Activated CD4-positive, alpha-beta memory T cell treated with anti-CD3 and anti-CD28 coated beads for 36 hours (primary cell): Measurements from ENCODE around the gene MAP4. TPM values are rescaled to one million over a fixed set of nuclear protein-coding genes. Genes with fewer than 3 reads are reported as not detected.

ENCODE experiments used
- CTCF ChIA-PET: fragments of 350-600 bp; sonication (Branson Sonifier 250); formaldehyde crosslinking; loops from one replicate; lab custom pipeline; 2021; ENCODE audit warnings: antibody characterized with exemption, inconsistent platforms; lab: Charles Lee
- POLR2A ChIA-PET: fragments of 350-600 bp; sonication (Branson Sonifier 250); formaldehyde crosslinking; loops from one replicate; lab custom pipeline; 2021; ENCODE audit warnings: antibody characterized with exemption; lab: Charles Lee
- DNase-seq: peaks from one replicate; pipeline ENCODE4 v3.0.0-alpha.2; 2020
- H3K27ac Mint-ChIP-seq: one replicate; pipeline ENCODE4 v1.8.0; 2021; ENCODE audit warnings: mixed read lengths
- H3K27me3 Mint-ChIP-seq: one replicate; pipeline ENCODE4 v1.8.0; 2021; ENCODE audit warnings: mixed read lengths
- H3K36me3 Mint-ChIP-seq: one replicate; pipeline ENCODE4 v1.8.0; 2021; ENCODE audit warnings: mixed read lengths
- H3K4me1 Mint-ChIP-seq: one replicate; pipeline ENCODE4 v1.8.0; 2021; ENCODE audit warnings: low read depth, mixed read lengths
- H3K4me3 Mint-ChIP-seq: one replicate; pipeline ENCODE4 v1.8.0; 2021; ENCODE audit warnings: mild to moderate bottlenecking, mixed read lengths
- H3K9me3 Mint-ChIP-seq: one replicate; pipeline ENCODE4 v1.8.0; 2021; ENCODE audit warnings: mixed read lengths
- intact Hi-C: fragments of 100-400 bp; cut with micrococcal nuclease; formaldehyde crosslinking; loops from one replicate; pipeline ENCODE4 v1.15.1; 2023
- total RNA-seq, 2 experiments: library from RNA; stranded (reverse); gene quantifications; one replicate each; pipeline ENCODE4 v1.2.3, GENCODE V29; 2021

MAP4 gene
- total RNA-seq, 2 experiments from 2014 or later = 114 to 116 TPM

GRCh38 chr3:47980795-47981194 is 35.4 kb downstream of the MAP4 start:
- Mint-ChIP-seq H3K4me1 (peaks cover 3% of the 10 kb centered on the region), H3K27me3 (no peaks in the 10 kb centered on the region), H3K36me3 (no peaks in the 10 kb centered on the region), H3K27ac (no peak overlapping the region), H3K4me3 (no peak overlapping the region), H3K9me3 (no peaks in the 10 kb centered on the region)
- DNase-seq = no peak
- CTCF ChIA-PET = interaction anchor here (2.7 kb wide), 1 partner anchor 9 kb away, joined by 14 read pairs; no protein-coding TSS in a partner anchor
- intact Hi-C loops = no loop called here
- POLR2A ChIA-PET = no interaction called here

- CTCF ChIA-PET = no interaction called here
Observed at GRCh38 chr3:47979070-47979469, 37.1 kb downstream of the MAP4 start.

GRCh38 chr3:47978386-47978785 is 37.8 kb downstream of the MAP4 start:
- no peak for DNase-seq
- Mint-ChIP-seq H3K4me3 (no peak overlapping the region), H3K36me3 (no peaks in the 10 kb centered on the region), H3K4me1 (no peaks in the 10 kb centered on the region), H3K27me3 (no peaks in the 10 kb centered on the region), H3K27ac (no peak overlapping the region), H3K9me3 (no peaks in the 10 kb centered on the region)
- ChIA-PET POLR2A (no interaction called here), CTCF (no interaction called here)
- intact Hi-C loops = no loop called here

More at GRCh38 chr3:47979070-47979469, 37.1 kb downstream of the MAP4 start:
- POLR2A ChIA-PET = no interaction called here
- DNase-seq = no peak
- Mint-ChIP-seq H3K27ac (no peak overlapping the region), H3K4me3 (no peak overlapping the region), H3K9me3 (no peaks in the 10 kb centered on the region), H3K4me1 (peaks cover under 1% of the 10 kb centered on the region), H3K36me3 (no peaks in the 10 kb centered on the region), H3K27me3 (no peaks in the 10 kb centered on the region)
- intact Hi-C loops = no loop called here

DNA sequence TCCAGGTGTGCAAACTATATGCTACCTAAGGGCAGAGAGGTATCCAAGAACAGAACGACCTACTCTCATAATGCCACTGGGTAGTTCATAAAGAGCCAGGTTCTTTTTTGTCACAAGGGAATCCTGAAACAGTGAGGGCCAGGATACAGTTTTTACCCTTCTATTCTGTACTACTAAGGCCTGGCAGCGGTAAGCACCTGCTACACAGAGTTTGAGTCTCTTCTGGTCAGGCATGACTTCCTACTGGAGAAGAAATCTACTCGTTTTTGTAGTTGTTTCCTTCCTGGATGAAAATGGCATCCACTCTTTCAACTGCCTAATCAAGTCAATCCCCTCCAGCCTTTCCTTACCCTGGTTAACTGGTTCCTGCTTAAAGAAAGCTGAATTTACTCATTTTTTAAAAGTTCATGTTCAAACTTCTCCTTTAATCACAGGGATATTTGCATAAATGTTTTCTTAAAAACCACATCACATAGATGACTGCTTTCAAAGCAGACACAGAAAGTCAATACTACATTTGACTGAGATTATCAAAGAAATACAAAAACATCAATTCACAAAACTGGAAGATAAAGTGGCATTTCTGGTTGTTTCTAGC is 40.0 kb downstream of the MAP4 start:
- no peak for DNase-seq
- Mint-ChIP-seq H3K27me3 (no peaks in the 10 kb centered on the region), H3K9me3 (no peaks in the 10 kb centered on the region), H3K27ac (no peak overlapping the region), H3K36me3 (peaks cover 1% of the 10 kb centered on the region), H3K4me3 (no peak overlapping the region), H3K4me1 (no peaks in the 10 kb centered on the region)
- intact Hi-C loops = no loop called here
- POLR2A ChIA-PET = no interaction called here
- CTCF ChIA-PET = interaction anchor here (0.9 kb wide), 1 partner anchor 61 kb away, joined by 3 read pairs; no protein-coding TSS in a partner anchor

DNA sequence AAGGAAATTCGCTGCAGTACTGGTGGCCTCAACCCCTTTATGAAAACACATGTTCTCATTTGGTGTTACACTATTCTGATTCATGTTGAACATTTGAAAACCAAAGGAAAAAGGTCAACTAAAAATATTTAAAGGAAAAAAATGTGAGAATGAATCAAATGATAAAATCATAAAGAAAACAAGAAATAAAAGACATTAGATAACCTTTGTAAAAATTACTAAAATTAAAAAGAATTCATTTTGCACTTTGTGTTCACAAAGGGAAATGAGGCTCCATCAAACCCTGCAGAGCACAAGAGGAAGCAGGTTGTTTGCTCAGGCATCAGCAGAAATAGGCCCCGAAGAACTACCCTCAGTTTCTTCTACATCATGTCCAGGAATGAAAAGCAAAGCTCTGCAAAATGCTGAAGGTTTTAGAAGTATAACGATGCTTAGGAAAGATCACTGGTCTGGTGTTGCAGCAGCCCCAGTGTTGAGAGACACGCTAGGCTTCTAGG is 41.2 kb downstream of the MAP4 start:
- Mint-ChIP-seq H3K27me3 (no peaks in the 10 kb centered on the region), H3K36me3 (peaks cover 1% of the 10 kb centered on the region), H3K27ac (no peak overlapping the region), H3K9me3 (no peaks in the 10 kb centered on the region), H3K4me3 (no peak overlapping the region), H3K4me1 (no peaks in the 10 kb centered on the region)
- intact Hi-C loops = no loop called here
- no peak for DNase-seq
- CTCF ChIA-PET = interaction anchor here (1.6 kb wide), 1 partner anchor 15 kb away, joined by 3 read pairs; no protein-coding TSS in a partner anchor
- POLR2A ChIA-PET = no interaction called here

DNA sequence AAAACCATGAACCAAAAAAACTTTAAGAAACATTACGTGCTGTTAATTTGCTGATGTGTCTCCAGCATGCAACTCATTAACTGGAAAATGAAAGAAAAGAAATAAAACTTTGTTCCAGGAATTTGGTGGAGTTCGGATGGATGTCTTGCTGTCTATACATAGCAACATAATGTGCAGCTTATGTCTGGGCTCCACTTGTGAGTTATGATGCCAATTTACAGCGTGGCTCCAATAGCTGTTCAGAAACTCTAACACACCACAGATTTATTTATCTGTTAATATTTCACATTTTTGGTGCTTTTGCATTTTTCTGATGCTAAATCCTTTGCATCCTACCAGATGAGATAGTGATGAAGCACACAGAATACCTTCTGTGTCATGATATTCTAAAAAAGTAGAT is 45.1 kb downstream of the MAP4 start:
- Mint-ChIP-seq H3K9me3 (no peaks in the 10 kb centered on the region), H3K36me3 (peaks cover 1% of the 10 kb centered on the region), H3K4me3 (no peak overlapping the region), H3K4me1 (peaks cover 2% of the 10 kb centered on the region), H3K27ac (no peak overlapping the region), H3K27me3 (no peaks in the 10 kb centered on the region)
- no peak for DNase-seq
- intact Hi-C loops = no loop called here
- CTCF ChIA-PET = interaction anchor here (1.0 to 1.3 kb wide), 2 partner anchors 10 to 19 kb away, joined by 3 to 5 read pairs; no protein-coding TSS in a partner anchor
- POLR2A ChIA-PET = interaction anchor here (0.7 kb wide), 1 partner anchor 355 kb away, joined by 4 read pairs; no protein-coding TSS in a partner anchor

- DNase-seq = no peak
- POLR2A ChIA-PET = no interaction called here
- intact Hi-C loops = no loop called here
- Mint-ChIP-seq H3K4me3 (no peak overlapping the region), H3K36me3 (peaks cover 2% of the 10 kb centered on the region), H3K9me3 (no peaks in the 10 kb centered on the region), H3K4me1 (peaks cover 28% of the 10 kb centered on the region), H3K27me3 (no peaks in the 10 kb centered on the region), H3K27ac (no peak overlapping the region)
- CTCF ChIA-PET = no interaction called here
Observed at GRCh38 chr3:47964740-47965139, 51.5 kb downstream of the MAP4 start.

DNA sequence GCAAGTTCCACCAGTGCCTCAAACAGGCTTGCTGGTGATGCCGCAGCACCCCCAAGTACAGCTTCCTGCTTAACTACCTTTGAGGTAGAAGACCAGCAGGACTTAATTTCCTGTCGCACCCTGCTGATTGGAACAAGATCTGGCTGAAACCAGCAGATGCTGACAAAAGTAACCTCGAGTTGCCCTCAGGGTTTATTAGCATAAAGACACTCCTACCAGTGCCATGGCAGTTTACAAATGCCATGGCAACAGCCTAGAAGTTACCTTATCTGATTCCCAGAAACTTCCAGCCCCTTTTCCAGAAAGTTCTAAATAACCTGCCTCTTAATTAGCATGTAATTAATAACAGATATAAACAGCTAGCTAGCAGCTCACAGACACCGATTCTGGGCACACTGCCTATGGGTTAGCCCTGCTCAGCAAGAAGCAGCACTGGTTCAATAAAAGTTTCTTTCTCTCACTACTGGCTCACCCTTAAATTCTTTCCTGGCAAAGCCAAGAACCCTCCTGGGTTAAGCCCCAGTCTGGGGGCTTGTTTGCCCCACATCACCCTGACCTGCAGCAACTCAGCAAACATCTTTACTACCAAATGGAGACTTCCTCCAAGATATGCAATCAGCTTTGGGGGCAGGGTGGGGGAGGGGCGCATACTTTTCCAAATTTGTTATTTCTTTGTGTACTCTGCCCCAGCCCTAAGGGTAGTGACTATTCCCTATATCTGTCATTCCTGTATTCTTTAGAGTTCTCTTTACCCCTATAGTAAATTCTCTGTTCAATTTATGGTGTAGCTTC is 54.2 kb downstream of the MAP4 start:
- ChIA-PET POLR2A (no interaction called here), CTCF (interaction anchor here (1.2 to 1.3 kb wide), 2 partner anchors 125 to 137 kb away, joined by 3 to 4 read pairs; no protein-coding TSS in a partner anchor)
- Mint-ChIP-seq H3K27ac (no peak overlapping the region), H3K9me3 (no peaks in the 10 kb centered on the region), H3K4me3 (no peak overlapping the region), H3K4me1 (peaks cover 27% of the 10 kb centered on the region), H3K36me3 (peaks cover 2% of the 10 kb centered on the region), H3K27me3 (no peaks in the 10 kb centered on the region)
- peak; percentile 37 for DNase-seq
- intact Hi-C loops = no loop called here

DNA sequence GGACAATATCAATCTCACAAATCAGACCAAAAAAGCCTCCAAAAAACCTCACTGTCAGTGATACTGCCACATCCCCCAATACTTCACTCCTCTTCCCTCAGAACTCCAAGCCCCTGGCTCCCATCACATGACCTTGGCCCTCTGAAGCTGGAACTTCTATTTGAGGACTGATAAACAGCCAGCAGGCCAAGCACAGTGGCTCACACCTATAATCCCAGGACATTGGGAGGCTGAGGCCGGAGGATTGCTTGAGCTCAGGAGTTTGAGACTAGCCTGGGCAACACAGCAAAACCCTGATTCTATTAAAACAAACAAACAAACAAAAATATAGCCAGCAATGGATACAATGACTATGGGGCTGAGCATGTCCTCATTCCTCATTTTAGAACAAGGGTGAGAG is 55.2 kb downstream of the MAP4 start:
- Mint-ChIP-seq H3K27ac (no peak overlapping the region), H3K4me1 (peaks cover 27% of the 10 kb centered on the region), H3K27me3 (no peaks in the 10 kb centered on the region), H3K9me3 (no peaks in the 10 kb centered on the region), H3K36me3 (peaks cover 2% of the 10 kb centered on the region), H3K4me3 (no peak overlapping the region)
- CTCF ChIA-PET = interaction anchor here (0.6 to 1.2 kb wide), 5 partner anchors 10 to 1460 kb away, joined by 3 read pairs; no protein-coding TSS in a partner anchor
- DNase-seq = no peak
- POLR2A ChIA-PET = no interaction called here
- intact Hi-C loops = no loop called here

DNA sequence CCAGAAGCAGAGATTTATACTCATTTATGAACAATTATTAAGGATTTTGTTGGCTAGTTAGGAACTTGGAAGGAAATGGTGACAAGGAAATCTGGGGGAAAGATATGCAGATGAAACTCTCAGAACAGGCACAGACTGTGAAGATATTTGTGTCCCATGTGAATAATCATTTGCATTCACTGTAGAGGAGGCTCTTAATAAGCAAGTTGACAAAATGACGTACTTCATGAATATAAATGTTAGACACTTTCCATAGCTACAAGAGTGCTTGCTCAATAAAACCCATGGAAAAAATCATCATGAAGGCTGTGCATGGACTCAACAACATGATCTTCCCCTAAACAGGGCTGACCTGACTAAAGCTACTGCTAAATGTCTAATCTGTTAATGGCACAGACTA is 59.7 kb downstream of the MAP4 start:
- intact Hi-C loops = no loop called here
- H3K27me3 Mint-ChIP-seq = no peaks in the 10 kb centered on the region
- H3K9me3 Mint-ChIP-seq = no peaks in the 10 kb centered on the region
- ChIA-PET CTCF (no interaction called here), POLR2A (interaction anchor here (0.7 kb wide), 1 partner anchor 846 kb away, joined by 6 read pairs; no protein-coding TSS in a partner anchor)
- H3K27ac Mint-ChIP-seq = no peak overlapping the region
- H3K4me1 Mint-ChIP-seq = peaks cover 10% of the 10 kb centered on the region
- no peak overlapping the region for H3K4me3 Mint-ChIP-seq
- no peak for DNase-seq
- H3K36me3 Mint-ChIP-seq = no peaks in the 10 kb centered on the region

DNA sequence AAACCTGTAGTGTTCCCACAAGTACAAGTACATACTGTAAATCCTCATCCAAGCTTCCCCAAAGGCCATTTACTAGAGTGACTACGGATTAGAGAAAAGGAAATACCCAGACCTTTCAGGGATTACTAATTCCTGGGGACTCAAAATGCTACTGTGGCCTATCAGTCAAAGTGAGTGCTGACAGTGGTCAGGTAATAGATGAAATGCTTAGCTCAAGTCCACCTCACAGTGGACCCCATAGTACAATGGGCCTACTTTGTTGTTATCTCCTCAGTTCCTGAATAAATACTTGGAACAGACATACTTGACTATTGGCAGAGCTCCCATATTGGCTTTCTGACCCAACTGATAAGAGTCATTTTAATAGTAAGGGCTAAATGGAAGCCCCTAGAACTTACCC is 61.6 kb downstream of the MAP4 start:
- no peaks in the 10 kb centered on the region for H3K27me3 Mint-ChIP-seq
- no peak overlapping the region for H3K27ac Mint-ChIP-seq
- no peak overlapping the region for H3K4me3 Mint-ChIP-seq
- DNase-seq = no peak
- POLR2A ChIA-PET = interaction anchor here (0.5 to 1.0 kb wide), 2 partner anchors 129 to 392 kb away, joined by 3 read pairs; no protein-coding TSS in a partner anchor
- CTCF ChIA-PET = interaction anchor here (0.9 to 1.1 kb wide), 2 partner anchors 35 to 130 kb away, joined by 3 read pairs; no protein-coding TSS in a partner anchor
- no peaks in the 10 kb centered on the region for H3K36me3 Mint-ChIP-seq
- no peaks in the 10 kb centered on the region for H3K4me1 Mint-ChIP-seq
- intact Hi-C loops = no loop called here
- H3K9me3 Mint-ChIP-seq = no peaks in the 10 kb centered on the region
